Neuron (in vitro differentiated cells): ENCODE data around the gene MSH6.

ENCODE experiments used
- H2AFZ ChIP-seq: one replicate; pipeline ENCODE4 v1.6.1; 2013; ENCODE audit warnings: low read depth, mild to moderate bottlenecking, inconsistent platforms, low read length, moderate library complexity
- H3K27me3 ChIP-seq: one replicate; pipeline ENCODE4 v1.6.1; 2013; ENCODE audit warnings: low read length; ENCODE audit not compliant: insufficient read depth
- H3K36me3 ChIP-seq: one replicate; pipeline ENCODE4 v1.6.1; 2013; ENCODE audit warnings: low read length; ENCODE audit not compliant: insufficient read depth
- H3K4me1 ChIP-seq: one replicate; pipeline ENCODE4 v1.6.1; 2013; ENCODE audit warnings: low read length; ENCODE audit not compliant: insufficient read depth
- H3K4me3 ChIP-seq: 2 replicates; pipeline ENCODE4 v1.5.1; 2013; ENCODE audit warnings: mild to moderate bottlenecking, low read length, moderate library complexity
- H3K9me3 ChIP-seq: one replicate; pipeline ENCODE4 v1.6.1; 2013; ENCODE audit warnings: low read length

Gene MSH6

DNA sequence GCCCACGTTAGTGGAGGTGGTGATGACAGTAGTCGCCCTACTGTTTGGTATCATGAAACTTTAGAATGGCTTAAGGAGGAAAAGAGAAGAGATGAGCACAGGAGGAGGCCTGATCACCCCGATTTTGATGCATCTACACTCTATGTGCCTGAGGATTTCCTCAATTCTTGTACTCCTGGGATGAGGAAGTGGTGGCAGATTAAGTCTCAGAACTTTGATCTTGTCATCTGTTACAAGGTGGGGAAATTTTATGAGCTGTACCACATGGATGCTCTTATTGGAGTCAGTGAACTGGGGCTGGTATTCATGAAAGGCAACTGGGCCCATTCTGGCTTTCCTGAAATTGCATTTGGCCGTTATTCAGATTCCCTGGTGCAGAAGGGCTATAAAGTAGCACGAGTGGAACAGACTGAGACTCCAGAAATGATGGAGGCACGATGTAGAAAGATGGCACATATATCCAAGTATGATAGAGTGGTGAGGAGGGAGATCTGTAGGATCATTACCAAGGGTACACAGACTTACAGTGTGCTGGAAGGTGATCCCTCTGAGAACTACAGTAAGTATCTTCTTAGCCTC lies 16.2 kb downstream of the MSH6 start:
- Histone ChIP-seq H3K36me3 (peaks cover 98% of the 10 kb centered on the region), H3K27me3 (no peaks in the 10 kb centered on the region), H3K4me3 (no peak overlapping the region), H3K9me3 (peaks cover 15% of the 10 kb centered on the region), H3K4me1 (no peaks in the 10 kb centered on the region), H2AFZ (no peak overlapping the region)

DNA sequence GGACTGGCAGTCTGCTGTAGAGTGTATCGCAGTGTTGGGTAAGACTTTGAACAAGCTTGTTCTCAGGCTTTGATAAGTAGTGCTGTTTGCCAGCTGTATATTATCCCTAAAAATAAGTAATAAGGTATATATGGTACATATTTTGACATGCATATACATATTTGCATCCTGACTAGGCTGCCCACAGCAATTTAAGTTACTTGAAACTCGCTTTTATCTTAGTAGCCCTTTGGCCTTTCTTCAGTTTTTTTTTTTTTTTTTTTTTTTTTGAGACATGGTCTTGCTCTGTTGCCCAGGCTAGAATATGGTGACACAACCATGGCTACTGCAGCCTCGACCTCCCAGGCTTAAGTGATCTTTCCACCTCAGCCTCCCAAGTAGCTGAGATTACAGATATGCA lies 18.2 kb downstream of the MSH6 start:
- peaks cover 96% of the 10 kb centered on the region for H3K36me3 ChIP-seq
- no peaks in the 10 kb centered on the region for H3K4me1 ChIP-seq
- peaks cover 15% of the 10 kb centered on the region for H3K9me3 ChIP-seq
- no peak overlapping the region for H3K4me3 ChIP-seq
- H2AFZ ChIP-seq, result no peak overlapping the region
- H3K27me3 ChIP-seq, result no peaks in the 10 kb centered on the region

DNA sequence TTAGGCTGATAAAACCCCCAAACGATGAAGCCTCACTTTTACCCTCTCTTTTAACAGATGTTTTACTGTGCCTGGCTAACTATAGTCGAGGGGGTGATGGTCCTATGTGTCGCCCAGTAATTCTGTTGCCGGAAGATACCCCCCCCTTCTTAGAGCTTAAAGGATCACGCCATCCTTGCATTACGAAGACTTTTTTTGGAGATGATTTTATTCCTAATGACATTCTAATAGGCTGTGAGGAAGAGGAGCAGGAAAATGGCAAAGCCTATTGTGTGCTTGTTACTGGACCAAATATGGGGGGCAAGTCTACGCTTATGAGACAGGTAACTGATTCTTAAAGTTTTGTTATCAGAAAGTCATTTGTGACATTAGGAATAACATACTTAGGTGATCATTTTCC lies 20.4 kb downstream of the MSH6 start:
- Histone ChIP-seq H3K36me3 (peaks cover 96% of the 10 kb centered on the region), H3K9me3 (peaks cover 15% of the 10 kb centered on the region), H2AFZ (no peak overlapping the region), H3K4me1 (no peaks in the 10 kb centered on the region), H3K4me3 (no peak overlapping the region), H3K27me3 (no peaks in the 10 kb centered on the region)

DNA sequence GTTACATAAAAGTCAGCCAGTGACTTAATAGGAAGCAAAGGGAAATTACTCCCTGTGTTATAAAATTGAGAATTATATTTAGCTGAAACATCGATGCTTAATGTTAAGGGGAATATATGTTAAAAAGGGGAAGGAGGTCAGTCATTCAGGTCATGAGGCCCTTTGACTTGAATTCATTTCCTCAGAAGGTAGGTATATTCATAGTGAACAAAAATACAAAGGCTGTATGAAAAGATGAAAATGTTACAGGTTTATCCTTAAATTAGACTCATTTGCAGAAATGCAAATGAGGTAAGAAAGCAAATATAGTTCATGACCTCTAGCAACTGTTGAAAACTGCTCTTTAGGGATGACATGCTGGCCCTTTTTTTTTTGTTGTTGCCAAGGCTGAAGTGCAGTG lies 20.8 kb downstream of the MSH6 start:
- Histone ChIP-seq H3K4me1 (no peaks in the 10 kb centered on the region), H3K9me3 (peaks cover 15% of the 10 kb centered on the region), H3K27me3 (no peaks in the 10 kb centered on the region), H3K36me3 (peaks cover 96% of the 10 kb centered on the region), H3K4me3 (no peak overlapping the region), H2AFZ (no peak overlapping the region)

DNA sequence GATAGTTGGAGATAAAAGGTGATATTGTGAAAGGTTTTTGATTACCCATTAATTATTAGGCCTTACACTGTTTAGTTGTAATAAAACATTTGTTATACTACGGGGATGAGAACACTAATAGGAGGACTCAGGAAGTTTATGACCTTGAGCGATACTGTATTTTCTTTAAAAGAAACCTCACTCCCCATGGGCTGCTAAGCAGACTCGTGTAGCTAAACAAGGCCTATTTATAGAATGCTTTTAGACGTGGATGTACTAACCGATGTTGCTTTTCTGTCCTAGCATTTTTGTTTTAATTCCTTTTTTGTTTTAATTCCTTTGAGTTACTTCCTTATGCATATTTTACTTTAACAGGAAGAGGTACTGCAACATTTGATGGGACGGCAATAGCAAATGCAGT lies 22.9 kb downstream of the MSH6 start:
- Histone ChIP-seq H3K27me3 (no peaks in the 10 kb centered on the region), H3K36me3 (peaks cover 93% of the 10 kb centered on the region), H3K4me3 (no peak overlapping the region), H3K9me3 (peaks cover 15% of the 10 kb centered on the region), H2AFZ (no peak overlapping the region), H3K4me1 (no peaks in the 10 kb centered on the region)

DNA sequence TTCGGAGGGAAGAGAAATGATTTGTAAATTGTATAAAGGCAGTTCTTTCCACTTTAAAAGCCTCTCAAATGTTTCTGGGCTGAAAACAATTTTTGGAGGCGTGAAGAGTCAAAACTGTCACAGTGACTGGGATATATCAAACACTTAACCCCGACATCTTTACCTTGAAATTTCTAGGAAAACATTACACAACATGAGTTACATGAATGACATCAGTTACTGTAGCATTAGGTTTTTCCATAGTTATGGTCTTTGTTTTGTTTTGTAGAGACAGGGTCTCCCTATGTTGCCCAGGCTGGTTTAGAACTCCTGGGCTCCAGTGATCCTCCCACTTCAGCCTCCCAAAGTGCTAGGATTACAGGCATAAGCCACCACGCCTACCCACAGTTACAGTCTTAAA lies 25.7 kb downstream of the MSH6 start:
- H3K4me3 ChIP-seq, result no peak overlapping the region
- peaks cover 2% of the 10 kb centered on the region for H3K9me3 ChIP-seq
- H2AFZ ChIP-seq, result no peak overlapping the region
- H3K4me1 ChIP-seq, result no peaks in the 10 kb centered on the region
- no peaks in the 10 kb centered on the region for H3K27me3 ChIP-seq
- peaks cover 91% of the 10 kb centered on the region for H3K36me3 ChIP-seq

DNA sequence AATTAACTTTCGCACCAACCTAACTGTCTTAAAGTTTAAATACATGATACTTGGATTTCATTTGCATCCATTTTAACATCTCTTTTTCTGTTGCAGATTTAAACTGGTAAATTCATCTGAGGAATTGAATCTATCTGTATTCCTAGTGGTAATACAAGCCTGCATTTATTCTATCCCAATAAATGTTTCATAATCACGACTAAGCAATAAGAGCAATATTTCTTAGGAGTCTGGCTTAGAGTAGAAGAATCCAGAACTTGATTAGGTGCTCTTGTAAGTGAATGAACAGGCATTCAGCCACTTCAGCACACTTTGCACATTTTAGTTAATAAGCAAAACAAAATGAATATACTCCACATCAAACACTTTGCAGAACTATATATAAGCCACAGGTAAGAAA lies 27.0 kb downstream of the MSH6 start:
- Histone ChIP-seq H3K36me3 (peaks cover 89% of the 10 kb centered on the region), H3K4me1 (no peaks in the 10 kb centered on the region), H3K9me3 (no peaks in the 10 kb centered on the region), H3K4me3 (no peak overlapping the region), H3K27me3 (no peaks in the 10 kb centered on the region), H2AFZ (no peak overlapping the region)

DNA sequence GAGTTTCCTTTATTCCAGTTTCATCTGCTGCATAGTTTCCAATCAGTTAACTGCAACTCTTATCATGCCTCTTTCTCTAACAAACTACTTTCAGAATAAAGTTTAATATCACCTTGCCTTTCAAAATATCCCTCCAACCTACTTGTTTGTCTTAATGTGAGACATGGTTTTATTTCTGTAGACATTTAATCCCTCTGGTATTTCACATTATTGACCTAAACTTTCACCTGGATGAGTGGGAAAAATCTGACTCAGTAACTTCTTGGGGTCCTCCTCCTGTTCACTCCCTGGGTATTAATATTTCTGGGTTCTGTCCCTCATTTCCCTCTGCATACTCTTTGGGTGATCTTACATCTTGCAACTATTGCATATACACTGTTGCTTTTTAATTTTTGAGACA lies 27.9 kb downstream of the MSH6 start:
- no peaks in the 10 kb centered on the region for H3K27me3 ChIP-seq
- peaks cover 91% of the 10 kb centered on the region for H3K36me3 ChIP-seq
- no peak overlapping the region for H2AFZ ChIP-seq
- no peak overlapping the region for H3K4me3 ChIP-seq
- H3K4me1 ChIP-seq, result no peaks in the 10 kb centered on the region
- peaks cover 2% of the 10 kb centered on the region for H3K9me3 ChIP-seq

DNA sequence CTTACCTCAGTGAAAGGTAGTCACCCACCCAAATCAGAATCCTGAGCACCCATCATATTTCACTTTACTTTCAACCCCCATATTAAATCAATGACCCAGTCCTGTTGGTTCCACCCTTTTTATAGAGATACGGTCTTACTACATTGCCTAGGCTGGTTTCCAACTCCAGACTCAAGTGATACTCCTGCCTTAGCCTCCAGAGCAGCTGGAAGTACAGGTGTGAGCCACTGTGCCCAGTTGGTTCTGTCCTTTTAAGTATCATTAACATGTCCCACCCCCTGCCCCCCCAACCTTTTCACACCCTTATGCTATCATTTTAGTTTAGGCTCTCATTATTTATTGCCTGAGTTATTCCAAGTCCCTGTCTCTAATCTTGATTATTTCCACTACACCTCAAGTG lies 28.7 kb downstream of the MSH6 start:
- Histone ChIP-seq H3K36me3 (peaks cover 90% of the 10 kb centered on the region), H3K27me3 (no peaks in the 10 kb centered on the region), H2AFZ (no peak overlapping the region), H3K4me1 (no peaks in the 10 kb centered on the region), H3K4me3 (no peak overlapping the region), H3K9me3 (peaks cover 2% of the 10 kb centered on the region)

DNA sequence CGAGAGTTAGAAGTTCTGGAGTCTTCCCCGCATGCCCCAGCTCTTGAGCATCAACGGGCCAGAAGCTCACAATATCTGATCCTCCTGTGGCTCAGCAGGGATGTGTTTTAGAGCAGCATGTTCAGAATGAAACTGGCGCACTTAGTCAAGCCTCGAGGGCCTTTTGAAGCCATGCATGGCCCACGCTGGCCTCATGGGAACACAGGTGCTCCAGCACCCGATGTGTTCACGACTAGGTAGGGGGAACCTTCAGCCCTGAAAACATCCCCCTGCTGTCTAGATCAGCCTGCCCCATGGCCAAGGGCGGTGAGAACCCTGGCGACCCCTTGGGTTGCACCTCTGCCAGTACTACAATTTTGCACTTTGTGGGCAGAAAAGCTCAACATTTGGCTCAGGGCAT lies 32.8 kb downstream of the MSH6 start:
- no peak overlapping the region for H2AFZ ChIP-seq
- H3K36me3 ChIP-seq, result peaks cover 91% of the 10 kb centered on the region
- H3K4me1 ChIP-seq, result no peaks in the 10 kb centered on the region
- H3K27me3 ChIP-seq, result no peaks in the 10 kb centered on the region
- no peak overlapping the region for H3K4me3 ChIP-seq
- H3K9me3 ChIP-seq, result peaks cover 2% of the 10 kb centered on the region

DNA sequence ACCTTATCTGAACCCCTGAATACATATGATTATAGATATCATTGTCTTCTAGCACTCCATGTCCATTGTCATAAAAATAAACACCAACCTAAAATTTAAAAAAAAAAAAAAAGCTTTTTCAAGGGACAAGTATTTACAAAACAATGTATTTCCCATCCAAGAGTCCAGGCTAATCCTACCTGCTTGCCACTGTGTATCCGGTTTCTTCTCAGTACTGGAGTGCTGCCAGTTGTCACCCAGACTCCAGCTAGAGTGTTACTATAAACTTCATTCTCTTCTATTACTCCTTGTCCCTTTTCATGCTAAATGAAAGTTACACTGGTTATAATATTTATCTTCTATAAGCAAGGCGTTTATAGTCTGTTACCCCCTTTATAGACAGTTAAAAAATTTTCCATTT lies 35.8 kb downstream of the MSH6 start:
- Histone ChIP-seq H3K4me1 (no peaks in the 10 kb centered on the region), H3K4me3 (no peak overlapping the region), H3K36me3 (peaks cover 89% of the 10 kb centered on the region), H2AFZ (no peak overlapping the region), H3K27me3 (no peaks in the 10 kb centered on the region), H3K9me3 (peaks cover 2% of the 10 kb centered on the region)

DNA sequence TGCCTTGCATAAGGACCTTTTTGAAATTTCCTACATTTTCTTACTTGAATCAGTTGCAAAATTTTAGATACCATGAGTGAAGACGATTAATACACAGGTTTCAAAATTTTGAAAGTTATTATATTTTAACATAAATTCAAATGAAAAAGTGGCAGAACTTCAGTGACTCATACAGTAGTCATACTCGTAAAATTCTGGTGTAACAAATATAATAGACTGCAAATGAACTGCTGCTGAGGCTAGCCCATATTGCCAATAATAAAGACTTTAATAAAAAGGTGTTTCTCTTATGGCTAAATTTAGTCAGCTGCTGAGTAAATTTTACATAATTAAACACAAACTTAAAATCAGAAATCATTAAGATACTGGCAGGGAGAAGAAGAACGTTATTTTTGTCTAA lies 36.9 kb downstream of the MSH6 start:
- peaks cover 2% of the 10 kb centered on the region for H3K9me3 ChIP-seq
- no peaks in the 10 kb centered on the region for H3K4me1 ChIP-seq
- no peaks in the 10 kb centered on the region for H3K27me3 ChIP-seq
- no peak overlapping the region for H2AFZ ChIP-seq
- peaks cover 87% of the 10 kb centered on the region for H3K36me3 ChIP-seq
- no peak overlapping the region for H3K4me3 ChIP-seq

DNA sequence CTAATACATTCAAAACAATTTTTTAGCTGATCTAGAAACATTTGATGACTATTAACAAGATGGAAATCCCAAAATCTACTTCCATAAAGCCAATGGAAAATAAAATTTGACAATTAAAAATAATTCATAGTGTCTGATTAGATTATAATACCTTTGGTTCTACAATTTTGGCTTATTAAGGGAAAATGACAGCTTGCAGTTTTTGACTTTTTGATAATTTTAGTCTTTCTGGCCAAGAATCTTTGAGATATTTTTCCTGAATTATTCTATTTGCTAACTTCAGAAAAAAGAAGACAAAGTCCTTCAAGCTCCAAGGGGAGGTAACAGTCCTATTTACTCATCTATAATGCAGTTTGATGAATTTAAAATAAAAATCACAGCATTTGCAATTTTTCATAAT lies 39.6 kb downstream of the MSH6 start:
- Histone ChIP-seq H3K4me3 (no peak overlapping the region), H2AFZ (no peak overlapping the region), H3K9me3 (no peaks in the 10 kb centered on the region), H3K36me3 (peaks cover 75% of the 10 kb centered on the region), H3K4me1 (no peaks in the 10 kb centered on the region), H3K27me3 (no peaks in the 10 kb centered on the region)

DNA sequence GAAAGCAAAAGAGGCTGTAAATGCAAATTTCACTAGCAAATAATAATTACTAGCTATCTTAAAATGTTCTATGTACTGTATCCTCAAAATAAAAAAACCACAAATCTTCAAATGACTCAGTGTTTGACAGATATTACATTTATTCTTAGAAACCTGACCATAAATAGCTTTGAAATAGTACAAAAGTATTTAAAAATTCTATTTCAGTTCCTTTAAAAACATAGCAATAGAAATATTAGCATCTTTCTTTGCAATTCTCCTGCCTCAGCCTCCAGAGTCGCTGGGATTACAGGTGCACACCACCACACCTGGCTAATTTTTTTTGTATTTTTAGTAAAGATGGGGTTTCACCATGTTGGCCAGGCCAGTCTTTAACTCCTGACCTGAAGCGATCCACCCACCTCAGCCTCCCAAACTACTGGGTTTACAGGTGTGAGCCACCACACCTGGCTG lies 50.6 kb downstream of the MSH6 start:
- Histone ChIP-seq H3K4me1 (no peaks in the 10 kb centered on the region), H2AFZ (no peak overlapping the region), H3K27me3 (no peaks in the 10 kb centered on the region), H3K4me3 (no peak overlapping the region), H3K9me3 (no peaks in the 10 kb centered on the region), H3K36me3 (peaks cover 82% of the 10 kb centered on the region)
